NCI-H146 treated with DMSO at 0.1 percent for 48 hours (cell line): ENCODE data around the gene TMF1.

ENCODE experiments used
- DNase-seq: peaks from one replicate; lab custom pipeline; 2025; ENCODE audit not compliant: unreplicated experiment; lab: John Stamatoyannopoulos, UW

Gene TMF1

DNA sequence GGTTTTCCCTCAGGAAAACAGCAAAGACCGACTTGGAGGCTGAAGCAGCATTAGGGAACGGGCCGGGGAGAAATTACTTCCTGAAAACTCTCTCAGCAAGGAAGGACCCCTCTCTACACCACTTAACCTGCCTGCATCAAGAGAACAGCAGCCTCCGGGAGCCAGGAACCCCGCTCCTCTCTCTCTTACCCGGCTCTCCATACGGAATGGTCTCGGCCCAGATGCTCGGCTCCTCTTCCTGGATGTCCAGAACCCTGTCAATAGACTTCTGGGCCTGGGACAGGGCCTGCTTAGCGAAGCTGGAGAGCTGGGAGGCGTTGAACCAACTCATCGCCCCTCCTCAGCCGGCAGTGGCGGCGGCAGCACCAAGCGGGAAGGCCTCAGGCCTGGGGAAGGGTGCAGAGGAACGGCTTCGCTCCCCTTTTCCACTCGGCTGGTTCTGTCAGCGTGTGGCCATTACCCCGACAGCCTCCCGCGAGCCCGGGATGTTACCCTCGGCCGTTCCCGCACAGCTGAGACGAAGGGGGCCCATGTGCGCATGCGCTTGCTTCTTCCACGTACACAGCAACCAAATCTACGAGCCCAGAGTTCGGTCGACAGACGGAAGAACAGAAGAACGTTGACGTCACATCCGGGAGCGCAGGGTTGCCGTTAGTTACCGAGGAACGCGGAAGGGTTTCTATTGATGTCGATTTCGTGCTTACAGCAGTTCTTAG, at the start of gene TMF1:
Gene TMF1, minus strand, starts transcription at position 578 of the 716 bp plus-strand sequence. Its CDS starts 247 bp downstream, at position 331.
- no peak for DNase-seq

GRCh38 chr3:69099576-69099975, 47.4 kb upstream of the TMF1 start:
- no peak for DNase-seq

- no peak for DNase-seq
Measured at GRCh38 chr3:69097407-69098086, 45.4 kb upstream of the TMF1 start.

DNA sequence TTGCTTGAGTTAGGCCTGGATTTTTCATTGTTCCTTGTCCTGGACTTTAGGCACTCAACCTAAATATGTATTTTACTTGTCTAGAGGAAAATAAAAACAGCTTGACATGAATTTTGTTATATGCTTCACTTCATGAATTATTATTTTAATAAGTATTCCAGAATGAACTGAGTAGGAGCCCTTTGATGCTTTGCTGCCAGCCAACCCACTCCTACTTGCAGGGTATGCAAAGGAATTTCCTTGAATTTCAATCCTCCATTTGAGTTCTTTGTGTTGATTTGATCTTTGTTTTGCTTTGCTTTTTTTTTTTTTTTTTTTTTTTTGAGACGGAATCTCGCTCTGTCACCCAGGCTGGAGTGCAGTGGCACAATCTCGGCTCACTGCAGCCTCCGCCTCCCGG, 44.2 kb upstream of the TMF1 start:
- no peak for DNase-seq

- DNase-seq = no peak
Measured at GRCh38 chr3:69095636-69096035, 43.5 kb upstream of the TMF1 start.

DNA sequence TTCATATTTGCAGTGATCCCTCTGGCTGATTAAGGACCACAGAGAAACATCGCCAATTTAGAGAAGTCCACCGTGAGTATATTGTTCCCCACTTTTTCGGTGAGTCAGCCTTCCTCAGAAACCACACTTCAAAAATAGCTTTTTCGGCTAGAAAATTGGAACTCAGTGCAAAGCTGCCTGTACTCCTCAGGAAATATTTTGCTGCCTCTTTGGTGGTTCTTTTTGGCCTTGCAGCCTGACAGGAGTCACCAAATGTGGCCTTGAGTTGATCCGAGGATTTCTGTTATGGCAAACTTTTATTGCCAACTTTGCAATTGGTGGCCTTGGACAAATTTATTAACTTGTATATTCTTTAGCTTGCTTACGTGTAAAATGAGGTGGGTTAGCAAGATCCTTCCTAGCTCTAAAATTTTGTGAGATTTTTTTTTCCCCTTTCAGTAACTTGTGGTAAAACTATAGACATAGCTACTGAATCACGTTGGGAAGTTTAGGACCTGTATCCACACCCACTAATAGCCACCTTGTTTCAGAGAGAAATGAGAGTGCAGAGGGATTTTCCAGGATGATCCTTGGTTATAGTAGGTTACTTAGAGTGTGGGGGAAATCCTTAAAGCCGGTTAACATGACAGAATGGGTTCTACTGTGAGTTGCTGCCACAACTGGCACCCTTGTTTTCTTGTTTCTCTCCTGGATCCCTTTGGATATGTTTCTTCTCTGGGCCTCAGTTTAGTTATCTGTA, 42.5 kb upstream of the TMF1 start:
- DNase-seq = no peak

GRCh38 chr3:69092030-69092516, 39.9 kb upstream of the TMF1 start:
- DNase-seq = no peak

GRCh38 chr3:69091389-69092029, 39.4 kb upstream of the TMF1 start:
- no peak for DNase-seq

DNA sequence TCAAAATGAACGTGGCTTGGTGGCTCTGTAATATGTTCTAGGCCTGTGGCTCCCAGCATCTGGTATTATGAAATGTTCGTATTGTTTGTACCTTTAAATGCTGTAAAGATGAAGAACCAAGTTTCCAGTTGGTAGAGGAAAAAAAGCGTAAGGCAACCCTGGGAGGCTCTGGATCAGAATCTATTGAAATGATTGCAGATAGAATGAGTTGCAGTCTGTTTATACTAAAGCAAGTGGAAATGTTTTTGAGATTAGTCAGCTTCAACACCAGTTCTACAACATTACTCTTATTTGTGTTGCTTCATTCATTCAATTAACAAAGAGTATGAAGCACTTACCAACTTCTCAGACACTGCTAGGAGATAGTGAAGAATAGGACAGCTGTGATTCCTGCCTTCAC, 37.9 kb upstream of the TMF1 start:
- DNase-seq = no peak

- DNase-seq = no peak
Measured at GRCh38 chr3:69088063-69088462, 35.9 kb upstream of the TMF1 start.

GRCh38 chr3:69087030-69087791, 35.1 kb upstream of the TMF1 start:
- DNase-seq = no peak

DNA sequence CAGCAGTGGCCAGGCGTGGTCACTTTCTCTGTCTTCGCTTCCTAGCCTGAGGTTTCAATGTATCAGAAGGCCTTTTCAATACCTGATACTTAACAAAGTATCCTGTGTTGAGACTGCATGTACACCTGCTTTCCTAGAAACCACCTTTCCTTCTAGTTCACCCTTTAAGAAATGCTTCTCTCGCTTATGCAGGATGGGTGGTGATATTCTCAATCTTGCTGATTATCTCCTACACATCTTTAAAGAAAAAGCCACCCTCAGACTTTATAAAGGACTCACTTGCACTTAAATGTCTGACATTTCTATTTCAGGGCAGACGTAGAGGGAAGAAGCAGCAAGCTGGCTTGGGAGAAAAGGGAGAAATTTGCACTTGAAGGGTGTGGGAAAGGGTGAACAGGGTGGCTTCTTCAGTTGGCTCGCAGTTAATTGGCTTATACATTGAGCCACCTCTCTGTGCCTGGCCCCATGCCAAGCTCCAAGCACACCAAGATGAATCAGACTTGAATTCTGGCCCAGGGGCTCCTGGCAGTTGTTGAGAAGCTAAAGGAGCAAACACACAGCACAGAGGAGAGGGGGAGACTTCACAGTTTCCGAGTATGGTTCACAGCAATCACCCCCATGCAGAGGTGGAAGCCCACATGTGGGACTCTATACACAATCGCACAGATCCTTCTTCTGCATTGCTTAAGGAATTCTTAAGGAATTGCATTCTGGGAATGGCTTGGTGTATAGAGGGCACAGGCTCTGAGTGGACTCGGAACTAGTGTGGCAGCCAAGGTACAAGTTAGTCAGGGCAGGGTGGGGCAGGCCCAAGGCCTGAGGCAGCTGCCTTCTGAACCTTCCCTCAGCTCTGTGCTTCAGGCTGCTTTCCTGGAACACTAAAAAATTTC, 33.9 kb upstream of the TMF1 start:
- peak; percentile 5 for DNase-seq

DNA sequence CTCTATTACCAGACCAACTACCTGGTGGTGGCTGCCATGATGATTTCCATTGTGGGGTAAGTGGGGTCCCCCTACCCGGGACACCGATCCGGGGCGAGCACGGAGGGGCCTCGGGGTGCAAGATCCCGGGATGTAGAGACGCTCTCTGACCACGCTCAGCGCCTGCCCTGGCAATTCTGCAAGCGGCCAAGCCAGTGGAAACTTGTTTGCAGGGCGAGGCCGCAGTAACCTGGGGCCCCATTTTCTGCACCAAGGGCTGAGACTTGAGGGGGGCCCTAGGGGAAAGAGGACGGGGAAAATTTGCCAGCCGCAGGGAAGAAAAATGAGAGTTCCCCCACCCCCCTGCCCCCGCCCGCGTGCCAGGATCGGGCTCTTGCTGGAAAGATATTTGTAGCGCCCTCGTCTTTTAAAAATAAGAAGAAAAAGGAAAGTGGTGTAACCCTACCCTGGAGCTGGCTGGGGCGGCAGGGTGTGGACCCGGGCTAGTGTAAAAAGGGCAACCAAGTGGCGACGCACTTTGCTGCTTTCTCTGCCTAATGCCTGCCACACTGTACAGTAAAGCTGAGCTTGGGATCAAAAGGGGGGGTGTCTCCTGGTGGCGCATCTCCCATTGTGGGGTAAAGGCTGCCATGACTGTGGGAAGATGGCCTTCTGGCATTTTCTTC, 33.2 kb upstream of the TMF1 start:
- no peak for DNase-seq

- peak; percentile 83 for DNase-seq
Measured at GRCh38 chr3:69084326-69085167, 32.4 kb upstream of the TMF1 start, which contains the start of gene ARL6IP5. Gene ARL6IP5, plus strand, starts transcription at chr3:69084937. Its CDS starts 111 bp downstream, at chr3:69085048.

DNA sequence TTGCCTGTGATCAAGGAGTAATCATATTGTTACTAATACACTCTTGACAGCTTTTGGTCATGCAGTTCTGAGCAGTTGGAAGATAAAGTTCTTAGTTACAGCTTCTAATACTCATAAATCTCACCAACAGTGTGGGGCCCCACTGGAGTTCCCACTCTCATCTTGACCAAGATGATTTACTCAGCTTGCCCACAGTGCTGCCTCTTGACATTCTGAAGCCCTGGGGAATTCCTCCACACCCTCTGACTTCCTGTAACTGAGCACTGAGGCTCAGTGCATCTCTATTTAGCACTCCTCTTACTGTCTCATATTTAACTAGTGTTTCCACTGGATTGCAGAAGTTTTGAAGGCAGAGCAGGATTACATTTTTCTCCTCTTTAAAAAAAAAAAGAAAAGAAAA, 30.7 kb upstream of the TMF1 start:
- no peak for DNase-seq

GRCh38 chr3:69082361-69082760, 30.2 kb upstream of the TMF1 start:
- no peak for DNase-seq

GRCh38 chr3:69081583-69082262, 29.6 kb upstream of the TMF1 start:
- no peak for DNase-seq
